Activated naive CD8-positive, alpha-beta T cell treated with anti-CD3 and anti-CD28 coated beads, Interleukin-2, amount 50 U/mL, for 16 hours (primary cell): ENCODE results near the gene CHCHD5.

ENCODE experiments used
- DNase-seq: peaks from one replicate; pipeline ENCODE4 v3.0.0-alpha.2; 2020; ENCODE audit warnings: low read depth, low spot score

CHCHD5 gene

GRCh38 chr2:112623913-112624777, 39.7 kb downstream of the CHCHD5 start:
- DNase-seq, result peak; percentile 38

- DNase-seq, result no peak
Observed at GRCh38 chr2:112625474-112626114, 41.2 kb downstream of the CHCHD5 start.

- DNase-seq, result peak; percentile 21
Observed at GRCh38 chr2:112626604-112627059, 42.2 kb downstream of the CHCHD5 start.

DNA sequence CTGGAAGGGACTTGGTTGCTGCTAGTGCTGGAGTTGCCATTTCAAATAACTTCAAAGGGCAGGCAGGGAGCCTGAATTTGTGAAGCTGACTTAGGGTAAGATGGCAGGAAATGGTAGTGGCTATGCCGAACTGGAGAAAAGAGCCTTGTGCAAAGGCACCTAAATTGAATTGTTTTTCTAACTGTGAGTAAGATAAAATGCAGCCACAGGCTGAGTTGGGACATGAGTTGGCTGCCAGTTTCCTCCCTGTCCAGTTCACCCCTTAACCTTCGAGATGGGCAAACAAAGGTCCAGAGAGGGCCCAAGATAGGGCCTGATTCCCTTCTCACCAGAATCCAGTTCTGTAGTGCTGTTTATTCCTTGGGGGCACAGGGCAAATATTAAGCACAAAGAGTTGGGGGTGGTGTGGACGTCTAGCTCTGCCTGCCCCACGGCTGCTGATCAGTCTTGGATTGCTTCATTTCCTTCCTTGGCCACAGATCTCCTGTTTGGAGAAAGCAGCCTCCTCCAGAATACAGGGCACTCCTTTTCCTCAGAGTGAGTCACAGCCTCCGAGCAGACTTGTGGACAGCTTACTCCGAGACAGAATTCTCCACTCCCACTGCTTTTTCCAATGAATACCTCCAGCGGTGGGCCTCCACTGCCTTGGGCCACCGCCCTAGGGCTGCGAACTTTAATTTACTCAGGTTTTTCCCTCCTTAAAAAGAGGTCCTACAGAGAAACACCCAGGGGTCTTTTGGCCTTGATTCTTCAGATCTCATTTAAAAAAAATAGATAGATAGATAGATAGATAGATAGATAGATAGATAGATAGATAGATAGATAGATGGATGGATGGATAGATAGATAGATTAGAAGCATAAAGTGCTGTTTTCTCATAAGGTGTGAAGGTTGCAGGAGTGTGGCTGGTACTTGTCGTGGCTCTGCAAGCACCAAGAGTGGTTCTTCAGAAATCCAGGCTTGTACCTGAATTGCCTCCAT, 42.9 kb downstream of the CHCHD5 start:
- no peak for DNase-seq

GRCh38 chr2:112629224-112629623, 44.8 kb downstream of the CHCHD5 start:
- DNase-seq, result no peak

DNA sequence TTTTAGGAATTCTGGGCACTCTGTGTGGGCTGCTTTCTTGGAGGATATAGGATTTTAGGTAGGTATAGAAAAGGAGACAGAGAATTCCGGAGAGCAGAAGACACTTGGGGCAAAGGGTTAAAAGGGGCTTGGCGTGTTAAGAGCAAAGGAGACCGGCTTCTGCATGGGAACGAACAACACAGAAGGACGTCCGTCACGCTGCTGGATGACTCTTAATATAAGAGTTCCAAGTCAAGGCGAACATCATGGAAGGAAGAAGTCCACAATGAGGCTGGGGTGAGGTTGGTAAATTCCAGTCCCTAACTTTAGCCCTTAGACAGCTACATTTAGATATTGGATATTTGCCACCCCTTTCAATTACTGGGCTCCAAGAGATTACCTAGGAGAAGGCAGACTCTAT, 45.4 kb downstream of the CHCHD5 start:
- DNase-seq, result no peak

GRCh38 chr2:112630268-112630667, 45.9 kb downstream of the CHCHD5 start:
- no peak for DNase-seq

DNA sequence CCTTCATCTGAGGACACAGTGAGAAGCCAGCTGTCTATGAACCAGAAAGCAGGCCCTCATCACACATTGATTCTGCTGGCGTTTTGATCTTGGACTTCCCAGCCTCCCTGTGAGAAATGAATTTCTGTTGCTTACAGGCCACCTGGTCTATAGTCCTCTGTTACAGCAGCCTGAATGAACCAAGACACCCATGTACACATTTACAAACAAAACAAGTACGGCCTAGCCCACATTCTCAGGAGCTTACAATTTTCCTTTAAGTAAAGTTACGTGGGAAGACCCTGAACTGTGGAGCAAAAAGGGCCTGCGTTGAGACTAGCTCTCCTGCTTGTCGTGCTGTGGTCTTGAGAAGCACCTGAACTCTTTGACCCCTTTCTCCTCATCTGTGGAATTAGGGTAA, 49.3 kb downstream of the CHCHD5 start:
- DNase-seq, result no peak

DNA sequence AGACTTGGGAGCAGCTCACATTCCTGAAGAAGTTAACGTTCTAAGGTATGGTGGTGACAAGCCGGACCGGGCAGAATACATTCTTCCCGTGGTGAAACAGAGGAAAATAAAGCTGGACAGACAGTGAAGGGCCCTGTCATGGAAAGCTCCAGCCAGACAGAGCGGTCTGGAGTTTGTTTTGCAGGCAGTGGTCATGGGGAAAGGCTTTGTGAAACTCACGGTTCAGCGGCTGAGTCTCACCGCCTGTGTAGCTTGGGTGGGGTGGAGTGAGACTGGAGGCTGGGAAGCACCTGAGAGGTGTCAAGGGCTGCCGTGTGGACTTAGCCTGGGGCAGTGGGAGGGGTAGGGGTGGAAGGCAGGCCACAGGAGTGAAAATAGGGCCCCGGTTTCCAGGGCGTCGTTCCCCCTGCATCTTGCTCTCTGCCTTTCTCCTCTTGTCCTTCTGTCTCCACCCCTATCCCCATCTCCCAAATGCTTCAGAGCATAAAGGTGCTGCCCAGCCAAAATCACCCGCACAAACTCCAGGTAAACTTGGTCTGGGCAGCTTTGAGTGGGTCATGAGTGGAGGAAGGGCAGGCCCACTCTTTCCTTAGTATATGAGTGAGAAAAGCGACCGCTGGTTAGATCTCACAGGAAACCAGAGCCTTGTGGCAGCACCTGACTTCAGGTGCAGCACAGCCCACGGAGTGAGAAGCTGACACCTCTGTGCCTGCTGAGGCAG, 49.9 kb downstream of the CHCHD5 start:
- no peak for DNase-seq

- no peak for DNase-seq
Observed at GRCh38 chr2:112634874-112635157, 50.4 kb downstream of the CHCHD5 start.

DNA sequence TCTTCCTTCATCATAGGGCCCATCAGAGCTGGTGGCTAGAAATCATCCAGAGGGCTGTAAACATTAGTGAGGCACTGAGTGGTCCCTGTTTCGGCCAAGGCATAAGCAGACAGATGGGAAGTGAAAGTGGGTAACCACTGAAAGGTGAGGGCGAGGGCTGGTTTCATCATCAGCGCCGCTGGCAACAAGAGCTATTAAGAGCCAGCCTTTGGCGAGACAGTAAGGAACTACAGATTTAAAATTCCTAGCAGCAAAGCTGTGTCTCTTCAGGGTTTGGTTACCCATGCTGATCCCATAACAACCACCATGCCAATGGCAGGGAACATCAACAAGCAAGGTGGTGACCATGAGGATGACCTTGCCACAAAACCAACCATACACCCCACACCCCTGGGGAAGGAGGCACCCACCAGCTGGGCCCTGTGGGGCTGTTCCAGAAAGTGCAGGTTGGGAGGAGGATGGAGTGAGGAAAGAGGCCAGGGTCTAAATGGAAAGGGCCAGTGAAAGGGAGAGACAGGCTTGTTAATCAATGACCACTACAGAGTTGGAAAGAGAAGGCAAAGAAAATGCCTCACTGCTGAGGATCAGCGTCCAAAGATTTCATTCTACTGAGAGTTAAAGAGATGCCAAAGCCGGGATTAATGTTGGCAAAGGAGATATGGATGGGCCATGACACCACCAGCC, 52.3 kb downstream of the CHCHD5 start:
- no peak for DNase-seq

DNA sequence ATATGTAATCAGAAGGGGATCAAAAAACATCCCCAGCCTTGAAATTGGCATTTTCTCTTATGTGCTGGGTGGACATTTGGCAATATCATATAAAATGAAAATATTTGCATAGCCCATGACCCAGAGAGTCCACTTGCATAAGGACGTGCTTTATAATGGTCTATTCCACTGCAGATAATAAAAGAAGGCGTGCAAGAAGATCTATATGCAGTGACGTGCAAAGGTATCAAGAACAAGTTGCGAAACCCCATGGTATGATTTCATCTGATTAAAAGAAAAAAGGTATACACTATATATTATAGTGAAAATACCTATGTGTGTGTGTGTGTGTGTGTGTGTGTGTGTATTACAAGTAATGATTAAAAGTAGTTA, 52.9 kb downstream of the CHCHD5 start:
- DNase-seq, result no peak
